ENCODE measurements around the gene MEIKIN.

The MEIKIN gene

DNA sequence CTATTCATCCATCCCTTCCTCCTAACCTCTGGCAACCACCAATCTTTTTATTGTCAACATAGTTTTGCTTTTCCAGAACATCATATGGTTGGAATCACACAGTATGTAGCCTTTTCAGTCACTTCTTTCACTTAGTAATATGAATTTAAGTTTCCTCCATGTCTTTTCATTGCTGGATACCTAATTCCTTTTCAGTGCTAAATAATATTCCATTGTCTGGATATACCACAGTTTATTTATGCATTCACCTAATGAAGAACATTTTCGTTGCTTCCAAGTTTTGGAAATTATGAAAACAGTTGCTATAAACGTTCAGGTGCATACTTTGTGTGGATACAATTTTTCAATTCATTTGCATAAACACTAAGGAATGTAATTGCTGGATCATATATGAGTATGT lies 77.9 kb downstream of the MEIKIN start:
- no peak overlapping the region for H3K9ac ChIP-seq (ENCODE audit: low read depth, low read length)
- H3K27me3 ChIP-seq (ENCODE audit: insufficient read depth, low read length, poor library complexity): no peaks in the 10 kb centered on the region
- H3K4me2 ChIP-seq (ENCODE audit: insufficient read depth, low read length): no peak overlapping the region
- H2AFZ ChIP-seq (ENCODE audit: low read depth, low read length): no peak overlapping the region
- H3K36me3 ChIP-seq (ENCODE audit: insufficient read depth, low read length): no peaks in the 10 kb centered on the region
- DNase-seq: no peak
- H4K20me1 ChIP-seq (ENCODE audit: insufficient read depth, low read length): no peaks in the 10 kb centered on the region
- H3K4me3 ChIP-seq (ENCODE audit: low read depth in 1 of 2, low read length in 2 of 2): no peak overlapping the region
- no peak for ATAC-seq (ENCODE audit: insufficient read depth, low read depth)
- no peaks in the 10 kb centered on the region for H3K79me2 ChIP-seq (ENCODE audit: insufficient read depth, low read length)
- TF ChIP-seq EZH2 (IDR thresholded peaks at IDR 0.05; ENCODE audit: borderline replicate concordance, low read depth, low read length, severe bottlenecking): no peak
- TF ChIP-seq, protein P1, sequence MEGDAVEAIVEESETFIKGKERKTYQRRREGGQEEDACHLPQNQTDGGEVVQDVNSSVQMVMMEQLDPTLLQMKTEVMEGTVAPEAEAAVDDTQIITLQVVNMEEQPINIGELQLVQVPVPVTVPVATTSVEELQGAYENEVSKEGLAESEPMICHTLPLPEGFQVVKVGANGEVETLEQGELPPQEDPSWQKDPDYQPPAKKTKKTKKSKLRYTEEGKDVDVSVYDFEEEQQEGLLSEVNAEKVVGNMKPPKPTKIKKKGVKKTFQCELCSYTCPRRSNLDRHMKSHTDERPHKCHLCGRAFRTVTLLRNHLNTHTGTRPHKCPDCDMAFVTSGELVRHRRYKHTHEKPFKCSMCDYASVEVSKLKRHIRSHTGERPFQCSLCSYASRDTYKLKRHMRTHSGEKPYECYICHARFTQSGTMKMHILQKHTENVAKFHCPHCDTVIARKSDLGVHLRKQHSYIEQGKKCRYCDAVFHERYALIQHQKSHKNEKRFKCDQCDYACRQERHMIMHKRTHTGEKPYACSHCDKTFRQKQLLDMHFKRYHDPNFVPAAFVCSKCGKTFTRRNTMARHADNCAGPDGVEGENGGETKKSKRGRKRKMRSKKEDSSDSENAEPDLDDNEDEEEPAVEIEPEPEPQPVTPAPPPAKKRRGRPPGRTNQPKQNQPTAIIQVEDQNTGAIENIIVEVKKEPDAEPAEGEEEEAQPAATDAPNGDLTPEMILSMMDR (IDR thresholded peaks at IDR 0.05; ENCODE audit: borderline replicate concordance, extremely low read depth, low read length, poor library complexity, severe bottlenecking): no peak
- H3K27ac ChIP-seq (ENCODE audit: low read length): no peak overlapping the region
- H3K9me3 ChIP-seq (ENCODE audit: insufficient read depth, low read length, severe bottlenecking): peaks cover 7% of the 10 kb centered on the region
- H3K4me1 ChIP-seq (ENCODE audit: insufficient read depth, low read length): no peaks in the 10 kb centered on the region

GRCh38 chr5:131863700-131864099 lies 81.8 kb downstream of the MEIKIN start:
- Histone ChIP-seq H3K9ac (ENCODE audit: low read depth, low read length) (no peak overlapping the region), H3K27ac (ENCODE audit: low read length) (no peak overlapping the region), H3K4me1 (ENCODE audit: insufficient read depth, low read length) (no peaks in the 10 kb centered on the region), H3K79me2 (ENCODE audit: insufficient read depth, low read length) (no peaks in the 10 kb centered on the region), H2AFZ (ENCODE audit: low read depth, low read length) (no peak overlapping the region), H3K4me2 (ENCODE audit: insufficient read depth, low read length) (no peak overlapping the region), H3K27me3 (ENCODE audit: insufficient read depth, low read length, poor library complexity) (no peaks in the 10 kb centered on the region), H3K36me3 (ENCODE audit: insufficient read depth, low read length) (no peaks in the 10 kb centered on the region), H3K9me3 (ENCODE audit: insufficient read depth, low read length, severe bottlenecking) (peaks cover 7% of the 10 kb centered on the region), H3K4me3 (ENCODE audit: low read depth in 1 of 2, low read length in 2 of 2) (no peak overlapping the region), H4K20me1 (ENCODE audit: insufficient read depth, low read length) (no peaks in the 10 kb centered on the region)
- no peak for TF ChIP-seq EZH2 (IDR thresholded peaks at IDR 0.05; ENCODE audit: borderline replicate concordance, low read depth, low read length, severe bottlenecking)
- TF ChIP-seq, protein P1 (IDR thresholded peaks at IDR 0.05; ENCODE audit: borderline replicate concordance, extremely low read depth, low read length, poor library complexity, severe bottlenecking): no peak
- no peak for ATAC-seq (ENCODE audit: insufficient read depth, low read depth)
- no peak for DNase-seq

- no peak overlapping the region for H2AFZ ChIP-seq (ENCODE audit: low read depth, low read length)
Measured at GRCh38 chr5:131857388-131857787, 88.1 kb downstream of the MEIKIN start.

More at GRCh38 chr5:131857388-131857787, 88.1 kb downstream of the MEIKIN start:
- no peaks in the 10 kb centered on the region for H3K36me3 ChIP-seq (ENCODE audit: insufficient read depth, low read length)
- H3K27ac ChIP-seq (ENCODE audit: low read length): no peak overlapping the region
- no peaks in the 10 kb centered on the region for H3K27me3 ChIP-seq (ENCODE audit: insufficient read depth, low read length, poor library complexity)
- H3K4me2 ChIP-seq (ENCODE audit: insufficient read depth, low read length): no peak overlapping the region
- TF ChIP-seq EZH2 (IDR thresholded peaks at IDR 0.05; ENCODE audit: borderline replicate concordance, low read depth, low read length, severe bottlenecking): no peak
- TF ChIP-seq, protein P1 (IDR thresholded peaks at IDR 0.05; ENCODE audit: borderline replicate concordance, extremely low read depth, low read length, poor library complexity, severe bottlenecking): no peak
- no peaks in the 10 kb centered on the region for H3K9me3 ChIP-seq (ENCODE audit: insufficient read depth, low read length, severe bottlenecking)
- H3K79me2 ChIP-seq (ENCODE audit: insufficient read depth, low read length): no peaks in the 10 kb centered on the region
- ATAC-seq (ENCODE audit: insufficient read depth, low read depth) (no peak), DNase-seq (no peak)
- H3K9ac ChIP-seq (ENCODE audit: low read depth, low read length): no peak overlapping the region
- H4K20me1 ChIP-seq (ENCODE audit: insufficient read depth, low read length): no peaks in the 10 kb centered on the region
- no peaks in the 10 kb centered on the region for H3K4me1 ChIP-seq (ENCODE audit: insufficient read depth, low read length)
- H3K4me3 ChIP-seq (ENCODE audit: low read depth in 1 of 2, low read length in 2 of 2): no peak overlapping the region

All from DND-41 (cell line).